Germinal center (tissue), 1 donor: ENCODE results near the gene ABHD4.
"Not testable (repeated sequence)": the region's sequence is repeated elsewhere in the genome, so short reads cannot be mapped to it uniquely, and the experiment has no call there.

Source experiments
- DNase-seq: peaks from one replicate; pipeline ENCODE4 v3.0.0; 2012; ENCODE audit warnings: mixed read lengths, low spot score

The ABHD4 gene, protein sequence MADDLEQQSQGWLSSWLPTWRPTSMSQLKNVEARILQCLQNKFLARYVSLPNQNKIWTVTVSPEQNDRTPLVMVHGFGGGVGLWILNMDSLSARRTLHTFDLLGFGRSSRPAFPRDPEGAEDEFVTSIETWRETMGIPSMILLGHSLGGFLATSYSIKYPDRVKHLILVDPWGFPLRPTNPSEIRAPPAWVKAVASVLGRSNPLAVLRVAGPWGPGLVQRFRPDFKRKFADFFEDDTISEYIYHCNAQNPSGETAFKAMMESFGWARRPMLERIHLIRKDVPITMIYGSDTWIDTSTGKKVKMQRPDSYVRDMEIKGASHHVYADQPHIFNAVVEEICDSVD

DNA sequence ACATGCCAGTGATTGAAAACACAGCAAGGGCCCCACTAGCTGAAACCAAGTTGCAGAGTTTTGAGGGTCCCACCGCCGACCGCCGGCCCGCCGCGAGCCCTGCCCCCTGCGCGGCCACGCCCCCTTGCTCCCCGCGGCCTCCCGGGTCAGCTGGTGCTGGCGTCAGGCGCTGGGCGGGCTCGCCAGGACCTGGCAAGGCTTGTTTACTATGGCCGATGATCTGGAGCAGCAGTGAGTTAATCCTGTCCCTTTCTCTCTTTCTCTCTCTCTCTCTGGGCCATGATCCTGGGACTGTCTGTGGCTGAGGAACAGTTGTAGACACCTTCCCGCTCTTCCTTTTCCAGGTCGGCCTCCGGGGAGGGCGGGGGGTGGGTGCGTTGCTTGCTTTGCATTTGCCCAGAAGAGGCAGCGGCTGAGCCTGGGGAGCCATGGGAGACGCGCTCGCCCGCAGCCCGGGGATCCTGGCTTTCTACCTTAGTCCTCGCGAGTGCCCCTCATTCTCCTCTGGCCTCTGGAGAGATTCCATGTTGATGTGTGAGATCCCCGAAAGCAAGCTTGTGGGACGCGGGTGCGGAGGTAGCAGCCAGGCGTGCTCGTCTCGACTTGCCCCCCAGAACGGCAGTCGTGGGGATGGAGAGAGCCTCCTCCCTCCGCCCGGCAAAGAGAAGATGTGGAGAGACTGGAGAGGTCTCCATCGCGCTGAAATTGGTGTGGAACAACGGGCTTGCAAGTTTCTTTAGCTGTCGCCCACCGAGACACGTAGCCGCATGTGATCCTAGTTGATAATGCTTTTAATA is at the start of gene ABHD4:
Gene ABHD4 (plus strand): TSS at position 202 of the 797 bp plus-strand sequence. CDS start 7 bp downstream, at position 209.
- DNase-seq = peak; percentile 82

DNA sequence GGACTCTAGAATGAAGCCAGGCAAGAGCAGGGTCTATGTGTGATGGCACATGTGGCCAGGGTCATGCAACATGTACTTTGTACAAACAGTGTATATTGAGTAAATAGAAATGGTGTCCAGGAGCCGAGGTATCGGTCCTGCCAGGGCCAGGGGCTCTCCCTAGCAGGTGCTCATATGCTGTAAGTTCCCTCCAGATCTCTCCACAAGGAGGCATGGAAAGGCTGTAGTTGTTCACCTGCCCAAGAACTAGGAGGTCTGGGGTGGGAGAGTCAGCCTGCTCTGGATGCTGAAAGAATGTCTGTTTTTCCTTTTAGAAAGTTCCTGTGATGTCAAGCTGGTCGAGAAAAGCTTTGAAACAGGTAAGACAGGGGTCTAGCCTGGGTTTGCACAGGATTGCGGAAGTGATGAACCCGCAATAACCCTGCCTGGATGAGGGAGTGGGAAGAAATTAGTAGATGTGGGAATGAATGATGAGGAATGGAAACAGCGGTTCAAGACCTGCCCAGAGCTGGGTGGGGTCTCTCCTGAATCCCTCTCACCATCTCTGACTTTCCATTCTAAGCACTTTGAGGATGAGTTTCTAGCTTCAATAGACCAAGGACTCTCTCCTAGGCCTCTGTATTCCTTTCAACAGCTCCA is 48.7 kb upstream of the ABHD4 start:
- no peak for DNase-seq

DNA sequence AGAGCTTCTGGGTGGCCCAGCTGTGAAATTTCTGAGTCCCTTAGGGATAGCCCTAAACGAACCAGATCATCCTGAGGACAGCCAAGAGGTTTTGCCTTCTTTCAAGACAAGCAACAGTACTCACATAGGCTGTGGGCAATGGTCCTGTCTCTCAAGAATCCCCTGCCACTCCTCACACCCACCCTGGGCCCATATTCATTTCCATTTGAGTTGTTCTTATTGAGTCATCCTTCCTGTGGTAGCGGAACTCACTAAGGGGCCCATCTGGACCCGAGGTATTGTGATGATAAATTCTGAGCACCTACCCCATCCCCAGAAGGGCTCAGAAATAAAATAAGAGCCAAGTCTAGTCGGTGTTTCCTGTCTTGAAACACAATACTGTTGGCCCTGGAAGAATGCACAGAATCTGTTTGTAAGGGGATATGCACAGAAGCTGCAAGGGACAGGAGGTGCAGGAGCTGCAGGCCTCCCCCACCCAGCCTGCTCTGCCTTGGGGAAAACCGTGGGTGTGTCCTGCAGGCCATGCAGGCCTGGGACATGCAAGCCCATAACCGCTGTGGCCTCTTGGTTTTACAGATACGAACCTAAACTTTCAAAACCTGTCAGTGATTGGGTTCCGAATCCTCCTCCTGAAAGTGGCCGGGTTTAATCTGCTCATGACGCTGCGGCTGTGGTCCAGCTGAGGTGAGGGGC is 48.0 kb upstream of the ABHD4 start:
- no peak for DNase-seq

DNA sequence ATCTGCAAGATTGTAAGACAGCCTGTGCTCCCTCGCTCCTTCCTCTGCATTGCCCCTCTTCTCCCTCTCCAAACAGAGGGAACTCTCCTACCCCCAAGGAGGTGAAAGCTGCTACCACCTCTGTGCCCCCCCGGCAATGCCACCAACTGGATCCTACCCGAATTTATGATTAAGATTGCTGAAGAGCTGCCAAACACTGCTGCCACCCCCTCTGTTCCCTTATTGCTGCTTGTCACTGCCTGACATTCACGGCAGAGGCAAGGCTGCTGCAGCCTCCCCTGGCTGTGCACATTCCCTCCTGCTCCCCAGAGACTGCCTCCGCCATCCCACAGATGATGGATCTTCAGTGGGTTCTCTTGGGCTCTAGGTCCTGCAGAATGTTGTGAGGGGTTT is 46.5 kb upstream of the ABHD4 start:
- no peak for DNase-seq

DNA sequence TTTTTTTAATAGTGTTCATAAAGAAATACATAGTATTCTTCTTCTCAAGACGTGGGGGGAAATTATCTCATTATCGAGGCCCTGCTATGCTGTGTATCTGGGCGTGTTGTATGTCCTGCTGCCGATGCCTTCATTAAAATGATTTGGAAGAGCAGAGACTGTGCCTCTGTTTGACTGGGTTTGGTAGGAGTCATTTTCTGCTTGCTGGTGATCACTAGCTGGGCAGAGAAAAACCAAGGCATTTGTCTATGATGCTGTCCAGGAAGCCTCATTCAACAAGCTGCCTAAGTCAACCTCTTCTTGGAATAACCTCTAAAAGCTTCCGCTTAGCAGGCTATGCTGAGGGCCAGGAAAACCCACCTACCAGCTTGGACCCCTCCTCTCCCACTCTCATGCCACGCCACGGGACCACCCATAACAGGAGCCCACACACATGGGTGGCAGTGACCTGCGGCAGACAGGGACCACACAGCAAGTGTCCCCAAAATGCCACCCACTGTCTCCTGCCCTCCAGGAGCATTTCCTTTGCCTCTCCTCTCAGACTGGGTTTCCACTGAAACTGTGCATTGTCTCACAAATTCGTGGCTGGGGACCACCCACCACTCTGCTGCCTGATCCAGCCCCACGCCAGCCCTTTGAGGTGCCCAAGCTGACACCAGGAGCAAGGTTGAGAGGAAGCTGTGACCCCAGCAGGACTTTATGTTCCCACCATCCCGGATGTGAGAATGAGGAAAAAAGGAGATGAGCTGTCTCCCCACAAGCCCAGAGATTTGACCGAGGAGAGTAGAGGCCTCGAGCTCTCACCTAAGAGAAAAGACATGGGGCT is 45.9 kb upstream of the ABHD4 start:
- no peak for DNase-seq

DNA sequence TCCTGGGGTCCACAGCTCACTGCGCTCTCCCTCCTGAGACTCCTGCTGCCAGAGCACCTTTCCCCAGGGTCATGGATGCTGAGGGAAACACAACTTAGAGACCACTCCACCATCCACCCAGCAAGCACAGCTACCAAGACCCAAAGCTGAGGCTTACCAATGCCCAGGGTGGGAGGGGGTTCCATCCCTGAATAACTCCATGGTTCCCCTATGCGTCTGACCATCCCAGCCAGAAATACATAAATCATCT is 45.3 kb upstream of the ABHD4 start:
- DNase-seq = no peak

DNA sequence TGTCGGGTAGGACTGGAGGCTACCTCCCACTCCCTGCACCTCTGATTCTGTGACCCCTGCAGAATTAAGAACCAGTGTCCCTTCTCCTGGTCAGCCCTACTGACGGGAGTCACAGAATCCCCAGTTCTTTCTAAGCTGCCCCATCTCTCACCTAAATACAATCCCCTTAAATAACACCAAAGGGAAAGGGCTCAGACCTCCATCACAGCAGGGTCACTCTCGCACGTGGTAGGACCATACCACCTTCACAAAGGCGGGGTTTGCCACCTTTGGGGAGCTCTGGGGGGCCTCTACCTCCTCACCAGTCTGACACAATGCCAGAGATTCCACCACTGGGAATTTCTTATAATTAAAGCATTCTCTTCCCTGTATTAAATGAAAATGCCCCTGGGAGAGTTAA is 44.7 kb upstream of the ABHD4 start:
- DNase-seq = no peak

DNA sequence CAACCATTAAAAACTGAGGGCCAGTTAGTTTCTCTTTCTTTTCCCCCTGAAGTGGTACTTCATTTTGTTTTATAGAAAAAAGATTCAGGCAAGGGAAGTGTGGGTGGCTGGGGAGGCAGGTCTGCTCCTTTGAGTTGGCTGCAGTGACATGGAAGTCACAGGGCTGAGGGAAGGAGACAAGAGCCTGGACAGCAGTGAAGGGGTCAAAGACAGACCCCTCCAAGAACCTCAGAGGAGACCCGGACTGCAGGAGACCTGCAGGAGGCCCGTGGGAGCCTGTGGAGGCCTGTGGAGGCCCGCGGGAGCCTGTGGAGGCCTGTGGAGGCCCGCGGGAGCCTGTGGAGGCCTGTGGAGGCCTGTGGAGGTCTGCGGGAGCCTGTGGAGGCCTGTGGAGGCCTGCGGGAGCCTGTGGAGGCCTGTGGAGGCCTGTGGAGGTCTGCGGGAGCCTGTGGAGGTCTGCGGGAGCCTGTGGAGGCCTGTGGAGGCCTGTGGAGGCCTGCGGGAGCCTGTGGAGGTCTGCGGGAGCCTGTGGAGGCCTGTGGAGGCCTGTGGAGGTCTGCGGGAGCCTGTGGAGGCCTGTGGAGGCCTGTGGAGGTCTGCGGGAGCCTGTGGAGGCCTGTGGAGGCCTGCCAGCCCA is 44.1 kb upstream of the ABHD4 start:
- not testable (repeated sequence) for DNase-seq

DNA sequence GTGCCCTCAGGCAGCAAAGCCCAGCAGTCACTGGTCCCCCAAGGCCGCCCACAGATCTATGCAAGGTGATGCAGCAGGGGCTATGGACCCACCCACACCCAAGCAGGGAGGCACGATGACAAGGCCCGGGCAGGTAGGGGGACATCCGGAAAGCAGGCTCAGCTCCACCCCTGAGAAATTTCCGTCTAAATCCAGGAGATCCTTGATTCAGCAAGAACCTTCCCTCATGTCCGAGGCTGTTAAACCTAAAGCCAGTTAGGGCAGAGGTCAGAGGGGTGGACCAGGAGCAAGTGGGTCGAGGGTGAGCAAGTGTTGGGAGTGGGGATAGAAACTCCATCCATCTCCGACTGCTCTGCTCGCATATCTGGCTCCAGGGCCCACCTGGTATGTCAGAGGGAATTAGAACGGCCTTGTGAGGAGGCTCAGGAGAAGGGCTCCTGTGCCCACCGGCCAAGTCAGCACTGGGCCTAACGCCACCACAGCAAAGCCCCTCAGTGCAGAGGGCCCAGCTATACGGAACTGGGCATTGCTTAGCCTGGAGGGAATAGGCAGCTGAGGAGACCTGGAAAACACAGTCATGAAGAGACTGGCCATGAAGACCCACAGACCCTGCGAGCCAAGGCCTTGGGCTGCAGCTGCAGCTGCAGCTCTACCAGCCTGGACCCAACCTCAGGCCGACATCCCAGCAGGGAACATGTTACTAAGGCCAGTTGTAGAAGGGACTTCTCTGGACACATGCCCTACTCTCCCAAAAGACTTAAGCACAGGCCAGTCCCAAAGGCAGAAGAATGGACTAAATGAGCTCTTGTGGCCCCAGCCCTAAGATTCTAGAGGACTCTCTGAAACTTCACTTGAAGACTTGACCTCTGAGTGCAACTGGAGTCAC is 43.4 kb upstream of the ABHD4 start:
- no peak for DNase-seq

DNA sequence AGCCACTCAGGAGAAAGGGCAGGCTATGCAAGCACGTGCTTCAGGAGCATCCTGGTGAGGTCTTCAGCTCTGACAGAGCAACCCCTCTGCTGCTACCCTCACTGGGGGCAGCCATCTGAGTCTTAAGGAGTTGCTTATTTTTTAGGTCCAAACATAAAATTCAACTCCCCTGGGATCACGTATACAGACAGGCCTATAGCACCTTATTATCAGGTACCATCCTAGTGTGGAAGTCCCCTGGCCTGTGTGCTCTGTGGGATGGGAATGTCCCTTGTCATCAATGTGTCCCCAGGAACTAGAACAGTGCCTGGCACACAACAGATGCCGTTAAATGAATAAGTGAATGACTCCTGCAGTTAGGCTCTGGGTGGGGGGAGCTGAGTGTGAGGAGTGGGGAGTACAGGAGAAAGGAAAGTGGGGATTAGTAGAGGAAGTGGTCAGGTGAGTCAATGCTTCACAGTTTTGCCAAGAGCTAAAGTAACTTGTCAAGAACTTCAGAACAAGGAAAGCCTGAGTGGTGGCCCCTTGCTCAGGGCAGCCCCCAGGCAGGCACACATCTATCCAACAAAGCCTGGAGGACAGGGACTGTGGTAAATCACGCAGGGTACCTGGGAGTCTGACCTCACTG is 42.6 kb upstream of the ABHD4 start:
- DNase-seq = no peak

DNA sequence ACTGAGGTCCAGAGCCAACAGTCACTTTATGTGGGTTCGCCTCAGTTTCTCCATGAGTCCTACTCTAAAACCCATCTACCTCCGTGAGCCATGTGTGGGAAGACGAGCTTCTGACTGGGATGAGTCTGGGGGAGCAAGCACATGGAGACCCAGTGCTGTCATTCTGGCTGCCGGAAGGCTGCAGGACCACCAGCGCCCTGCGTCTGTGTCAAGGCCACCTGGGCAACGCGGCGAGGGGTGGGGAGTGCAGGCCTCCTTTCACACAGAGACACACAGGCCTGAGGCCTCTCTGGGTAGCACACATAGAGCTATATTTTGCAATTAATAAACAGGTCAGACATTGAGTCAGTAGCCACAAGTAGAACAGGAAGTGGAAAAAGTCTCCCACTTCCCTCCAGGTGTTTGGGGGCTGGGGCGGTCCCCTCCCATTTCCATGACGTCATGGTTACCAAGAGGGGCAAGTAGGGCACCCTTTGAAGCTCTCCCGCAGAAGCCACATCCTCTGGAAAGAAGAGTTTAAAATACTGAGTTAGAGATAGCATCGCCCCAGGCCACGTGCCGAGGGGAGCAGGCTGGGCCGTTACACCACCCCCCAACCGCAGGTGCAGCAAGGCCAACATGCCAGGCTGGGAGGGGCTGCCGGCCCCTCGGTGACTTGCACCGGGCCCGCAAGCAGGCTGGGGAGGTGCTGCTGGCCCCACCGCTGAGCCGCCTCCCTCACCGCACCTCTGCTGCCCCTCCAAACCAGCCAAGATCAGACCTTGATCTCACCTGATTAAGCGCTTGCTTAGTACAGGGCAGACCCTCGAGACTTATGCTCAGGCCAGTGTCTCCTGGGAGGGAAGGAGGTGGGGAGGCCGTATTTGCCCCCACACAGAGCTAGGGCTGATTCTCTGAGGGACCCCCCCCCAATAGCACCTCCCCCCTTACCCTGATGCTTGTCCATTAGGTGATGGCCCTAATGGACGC is 41.8 kb upstream of the ABHD4 start:
- DNase-seq = peak; percentile 87

DNA sequence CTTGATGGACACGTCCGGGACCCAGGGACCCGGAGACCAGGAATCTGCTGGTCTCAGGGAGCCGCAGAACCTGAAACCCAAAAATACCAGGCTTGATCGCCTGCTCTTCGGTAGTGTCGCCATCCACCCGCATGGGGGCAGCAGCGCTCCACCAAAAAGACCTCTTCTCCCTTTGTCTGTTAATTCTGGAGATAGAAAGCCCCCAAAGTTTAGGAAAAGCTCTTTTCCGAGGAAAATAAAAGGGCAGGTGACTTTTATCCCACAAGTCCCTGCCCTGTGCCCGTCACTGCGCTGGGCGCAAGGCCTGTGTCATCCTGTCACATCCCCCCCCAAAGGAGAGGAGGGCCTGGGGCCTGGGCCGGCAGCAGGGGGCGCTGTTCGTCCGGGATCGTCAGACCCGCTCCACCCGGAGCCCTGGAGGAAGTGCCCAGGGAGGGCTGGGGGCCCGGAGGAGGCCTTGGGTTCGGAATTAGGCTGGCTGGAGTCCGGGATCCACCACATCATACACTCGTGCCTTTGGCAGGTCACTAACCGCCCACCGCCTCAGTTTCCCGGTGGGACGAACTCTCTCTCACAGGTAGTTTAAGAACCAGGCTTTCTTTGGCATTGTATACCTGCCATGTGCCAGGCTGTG is 41.0 kb upstream of the ABHD4 start:
- DNase-seq = peak; percentile 83

DNA sequence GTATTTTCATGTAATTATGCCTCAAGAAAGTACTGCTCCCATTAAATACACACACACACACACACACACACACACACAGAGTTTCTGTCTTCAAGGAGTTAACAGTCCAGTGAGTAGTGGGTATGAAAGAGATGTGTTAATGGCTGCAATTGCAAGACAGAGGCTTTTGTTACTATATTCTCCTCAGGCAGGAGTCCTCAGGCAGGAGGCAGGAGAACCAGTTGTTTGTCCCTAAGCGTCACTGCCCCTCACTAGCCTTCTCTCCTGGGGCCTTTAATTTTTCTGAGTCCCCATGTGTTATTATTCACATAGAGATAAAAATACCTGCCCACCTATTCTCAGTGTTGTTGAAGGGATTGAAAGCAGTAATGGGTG is 40.3 kb upstream of the ABHD4 start:
- DNase-seq = no peak

DNA sequence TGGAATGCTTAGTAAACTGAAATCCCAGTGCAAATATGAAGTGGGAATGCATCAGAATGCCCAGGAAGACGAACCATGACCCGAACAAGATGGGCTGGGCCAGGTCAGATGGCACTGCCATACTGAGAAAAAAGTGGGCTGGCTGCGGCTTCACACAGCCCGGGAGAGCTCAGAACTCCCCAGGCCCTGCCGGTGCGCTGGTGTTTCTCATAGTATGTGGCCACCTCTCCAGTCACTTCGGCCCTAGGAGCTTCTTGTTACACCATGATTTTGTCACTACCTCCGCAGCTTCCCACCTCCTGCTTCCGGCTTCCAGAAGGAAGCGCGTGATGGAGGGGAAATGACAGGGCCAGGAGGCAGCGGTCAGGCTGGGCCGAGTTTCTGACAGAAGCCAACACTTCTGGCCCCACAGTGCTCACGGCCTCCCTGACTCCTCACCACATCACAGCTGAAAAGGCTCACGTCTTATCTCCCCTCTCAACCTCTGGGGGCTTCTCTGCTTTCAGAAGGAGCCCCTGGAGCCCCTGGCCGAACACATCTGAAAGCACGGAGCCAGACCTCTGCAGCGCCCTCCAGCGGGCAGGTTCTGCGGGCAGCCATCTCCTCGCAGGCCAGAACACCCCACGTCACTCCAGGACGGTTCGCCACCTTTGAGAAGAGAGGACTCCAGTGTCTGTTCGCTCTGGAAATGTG is 39.7 kb upstream of the ABHD4 start:
- DNase-seq = no peak

DNA sequence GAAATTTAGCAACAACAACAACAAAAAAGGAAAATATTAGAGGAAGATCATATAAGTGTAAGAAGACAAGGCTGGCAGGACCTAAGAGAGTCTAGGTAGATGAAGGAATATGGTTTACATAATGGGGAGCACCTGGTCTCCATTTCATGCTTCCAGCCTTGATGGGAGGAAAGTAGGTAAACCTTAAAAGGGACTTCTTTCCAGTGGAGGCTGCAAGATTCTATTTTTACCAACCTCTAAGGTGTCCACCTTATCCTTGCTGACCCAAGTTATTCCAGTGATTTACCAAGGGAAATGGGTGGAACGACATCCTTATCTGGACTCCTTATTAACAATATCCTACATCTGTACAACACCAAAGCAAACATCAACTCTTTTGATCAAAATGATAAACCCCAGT is 39.1 kb upstream of the ABHD4 start:
- DNase-seq = no peak

DNA sequence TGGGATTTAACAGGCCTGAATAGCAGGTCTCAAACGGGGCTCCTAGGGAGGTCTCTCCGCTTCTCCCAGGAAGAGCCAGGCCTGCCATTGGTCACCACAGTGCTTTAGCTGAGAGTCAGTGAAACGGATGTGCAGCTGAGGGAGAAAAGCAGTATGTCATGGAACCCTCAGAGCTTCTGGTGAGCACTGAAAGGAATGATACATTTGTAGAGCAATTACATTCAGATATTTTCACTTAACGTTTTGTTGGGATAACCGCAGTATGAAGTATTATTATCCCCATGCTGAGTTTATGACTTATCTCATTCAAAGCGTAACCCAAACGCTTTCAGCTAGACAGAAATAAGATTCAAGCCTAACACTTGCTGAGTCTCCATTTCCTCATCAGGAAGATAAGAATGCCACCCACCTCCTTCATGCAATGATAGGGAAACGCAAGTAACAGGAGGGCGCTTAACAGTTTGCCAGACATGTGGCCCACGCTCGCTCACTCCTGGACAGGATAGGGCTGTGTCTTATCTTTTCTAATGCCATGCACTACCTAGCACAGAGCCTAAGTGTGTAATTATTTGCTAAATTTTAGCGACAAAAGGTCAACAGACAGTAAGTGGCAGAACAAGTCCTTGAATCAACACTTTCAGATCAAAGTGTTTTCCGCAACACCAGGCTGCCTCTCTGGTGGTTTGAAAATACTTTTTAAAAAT is 37.3 kb upstream of the ABHD4 start:
- no peak for DNase-seq

DNA sequence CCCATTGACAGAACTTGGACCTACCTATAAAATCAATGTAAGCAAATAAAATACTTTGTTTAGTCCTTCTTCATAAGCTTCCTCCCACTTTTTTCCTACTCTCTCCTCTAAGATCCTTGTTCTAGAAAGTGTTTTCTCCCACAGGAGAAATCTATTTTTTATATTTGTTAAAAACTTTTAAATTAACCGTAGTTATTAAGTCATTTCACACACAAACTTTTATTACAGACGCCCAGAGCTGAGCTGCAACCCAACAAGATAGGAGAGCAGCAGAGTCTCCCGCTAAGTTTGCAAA is 36.8 kb upstream of the ABHD4 start:
- DNase-seq = no peak
